IMR-90 (cell line): ENCODE measurements around the gene GAS5.

Experiments
- BHLHE40 ChIP-seq: fragments of 150-350 bp; IDR thresholded peaks from 2 replicates; pipeline ENCODE4 v1.6.1; 2016; ENCODE audit warnings: mild to moderate bottlenecking, low read depth, low read length
- CEBPB ChIP-seq: IDR thresholded peaks from 2 replicates; pipeline ENCODE4 v1.6.1; 2012; ENCODE audit warnings: low read depth, low read length, improper control_type of control experiment
- CTCF ChIP-seq: conservative IDR thresholded peaks from 2 replicates; pipeline ENCODE4 v1.5.1; 2012; ENCODE audit warnings: mild to moderate bottlenecking, low read depth, low read length, improper control_type of control experiment
- MAFK ChIP-seq: IDR thresholded peaks from 2 replicates; pipeline ENCODE4 v1.6.1; 2012; ENCODE audit warnings: low read depth, low read length, improper control_type of control experiment
- MAZ ChIP-seq: IDR thresholded peaks from 2 replicates; pipeline ENCODE4 v1.6.1; 2012; ENCODE audit warnings: low read depth, mild to moderate bottlenecking, low read length, improper control_type of control experiment, moderate library complexity, borderline replicate concordance
- MXI1 ChIP-seq: IDR thresholded peaks from 2 replicates; pipeline ENCODE4 v1.6.1; 2012; ENCODE audit warnings: low read depth, mild to moderate bottlenecking, low read length, moderate library complexity, borderline replicate concordance
- POLR2A ChIP-seq: IDR thresholded peaks from 2 replicates; pipeline ENCODE4 v1.6.1; 2012; ENCODE audit warnings: mild to moderate bottlenecking, low read depth, low read length
- RAD21 ChIP-seq: IDR thresholded peaks from 2 replicates; pipeline ENCODE4 v1.6.1; 2012; ENCODE audit warnings: low read length, improper control_type of control experiment
- RCOR1 ChIP-seq: IDR thresholded peaks from 2 replicates; pipeline ENCODE4 v1.6.1; 2012; ENCODE audit warnings: mild to moderate bottlenecking, low read length, improper control_type of control experiment; ENCODE audit not compliant: insufficient replicate concordance
- RFX5 ChIP-seq: IDR thresholded peaks from 2 replicates; pipeline ENCODE4 v1.8.0; 2012; ENCODE audit warnings: low read depth, mild to moderate bottlenecking, low read length, moderate library complexity
- SMC3 ChIP-seq: fragments of 150-350 bp; IDR thresholded peaks from 2 replicates; pipeline ENCODE4 v1.6.1; 2016; ENCODE audit warnings: low read depth, mild to moderate bottlenecking, antibody characterized with exemption, low read length, moderate library complexity
- USF2 ChIP-seq: fragments of 150-350 bp; IDR thresholded peaks from 2 replicates; pipeline ENCODE4 v1.6.1; 2017; ENCODE audit warnings: mild to moderate bottlenecking, antibody characterized with exemption, low read length, low read depth

- TF ChIP-seq POLR2A (no peak), CTCF (no peak), RAD21 (no peak), USF2 (no peak), CEBPB (no peak), MAZ (no peak), RFX5 (no peak), BHLHE40 (no peak), RCOR1 (no peak), MXI1 (no peak), SMC3 (no peak), MAFK (no peak)
Measured at GRCh38 chr1:173913111-173913510, 45.3 kb upstream of the GAS5 start.
